NB4 (cell line): Measurements from ENCODE around the gene ZDHHC21.

Experiments used
- CTCF ChIP-seq: IDR thresholded peaks from one replicate; pipeline ENCODE4 v1.5.1; 2012; ENCODE audit warnings: low read depth, low read length
- TF ChIP-seq, protein P1 (sequence below): IDR thresholded peaks from 2 replicates; pipeline ENCODE4 v1.6.1; 2011; ENCODE audit warnings: low read depth, low read length

- TF ChIP-seq CTCF, result no peak
- TF ChIP-seq, protein P1, sequence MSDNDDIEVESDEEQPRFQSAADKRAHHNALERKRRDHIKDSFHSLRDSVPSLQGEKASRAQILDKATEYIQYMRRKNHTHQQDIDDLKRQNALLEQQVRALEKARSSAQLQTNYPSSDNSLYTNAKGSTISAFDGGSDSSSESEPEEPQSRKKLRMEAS, result no peak
Measured at GRCh38 chr9:14578030-14578429, 115.2 kb downstream of the ZDHHC21 start.
